ENCODE measurements around the gene SCG5.
"Not testable (repeated sequence)": the region's sequence is repeated elsewhere in the genome, so short reads cannot be mapped to it uniquely, and the experiment has no call there.

Gene SCG5, protein sequence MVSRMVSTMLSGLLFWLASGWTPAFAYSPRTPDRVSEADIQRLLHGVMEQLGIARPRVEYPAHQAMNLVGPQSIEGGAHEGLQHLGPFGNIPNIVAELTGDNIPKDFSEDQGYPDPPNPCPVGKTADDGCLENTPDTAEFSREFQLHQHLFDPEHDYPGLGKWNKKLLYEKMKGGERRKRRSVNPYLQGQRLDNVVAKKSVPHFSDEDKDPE

DNA sequence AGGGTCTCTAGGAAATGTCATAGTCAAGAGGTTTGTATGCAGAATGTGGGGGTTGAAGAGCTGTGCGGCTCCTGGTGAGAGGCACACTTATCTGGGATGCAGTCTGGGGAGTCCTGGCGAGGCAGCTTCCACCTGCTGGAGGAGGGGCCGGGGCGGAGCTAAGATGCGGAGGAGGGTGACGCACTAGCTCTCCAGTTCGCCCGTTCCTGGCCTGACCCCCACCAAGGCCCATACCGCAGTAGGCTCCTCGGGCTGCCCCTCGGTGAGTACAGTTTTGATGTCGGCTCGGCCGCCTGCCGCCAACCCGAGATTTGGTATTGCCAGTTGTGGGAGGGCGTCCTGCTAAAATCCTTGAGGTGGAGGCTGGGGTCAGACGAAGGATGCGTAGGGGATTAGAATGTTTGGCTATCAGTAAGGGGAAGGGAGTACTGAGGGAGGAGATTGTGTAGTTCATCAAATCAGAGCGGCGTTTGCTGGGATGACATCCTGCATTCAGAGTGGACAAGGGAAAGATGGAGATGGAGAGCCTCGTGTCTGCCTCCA, at the start of gene SCG5:
SCG5 (plus strand) TSS at position 194 of the 543 bp plus-strand sequence. CDS start 1,883 bp downstream, outside the sequence.
- FAIRE-seq (no peak), DNase-seq (ENCODE audit: insufficient read length, low spot score) (no peak)

DNA sequence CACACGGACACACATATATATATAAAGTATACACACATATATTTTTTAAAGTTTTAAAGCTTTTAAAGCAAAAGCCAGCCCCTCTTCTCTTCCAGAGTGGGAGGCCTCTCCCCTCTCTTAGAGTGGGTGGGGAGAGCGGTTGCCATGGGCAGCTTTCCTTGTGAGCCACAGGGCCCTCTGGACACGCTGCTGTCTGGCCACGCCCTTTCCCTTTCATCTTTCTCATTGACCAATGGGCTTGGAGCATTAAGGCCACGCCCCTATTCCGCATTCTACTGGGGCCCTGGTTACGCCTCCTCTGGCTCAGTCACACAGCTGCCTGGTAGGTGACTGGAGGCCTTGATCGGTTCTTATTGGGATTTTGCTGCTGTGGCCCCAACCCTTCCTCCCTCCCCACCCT, 48.4 kb upstream of the SCG5 start, which contains the start of gene GOLGA8N:
GOLGA8N (plus strand) TSS at position 306 of the 400 bp plus-strand sequence.
- not testable (repeated sequence) for DNase-seq (ENCODE audit: insufficient read length, low spot score); FAIRE-seq

DNA sequence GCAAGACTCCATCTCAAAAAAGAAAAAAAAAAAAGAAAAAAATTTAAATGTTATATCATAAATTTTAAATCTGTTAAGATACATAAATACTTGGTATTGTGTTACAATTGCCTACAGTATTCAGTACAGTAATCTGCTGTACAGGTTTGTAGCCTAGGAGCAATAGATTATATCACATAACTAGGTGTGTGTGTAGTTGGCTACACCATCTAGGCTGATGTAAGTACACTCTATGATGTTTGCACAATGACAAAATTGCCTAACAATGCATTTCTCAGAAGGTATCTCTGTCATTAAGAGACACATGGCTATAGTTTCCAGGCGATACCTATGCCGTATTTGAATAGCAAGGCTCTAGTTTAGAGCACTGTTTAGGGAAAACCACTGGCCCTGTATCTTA, 32.0 kb upstream of the SCG5 start:
- FAIRE-seq = not testable (repeated sequence)

DNA sequence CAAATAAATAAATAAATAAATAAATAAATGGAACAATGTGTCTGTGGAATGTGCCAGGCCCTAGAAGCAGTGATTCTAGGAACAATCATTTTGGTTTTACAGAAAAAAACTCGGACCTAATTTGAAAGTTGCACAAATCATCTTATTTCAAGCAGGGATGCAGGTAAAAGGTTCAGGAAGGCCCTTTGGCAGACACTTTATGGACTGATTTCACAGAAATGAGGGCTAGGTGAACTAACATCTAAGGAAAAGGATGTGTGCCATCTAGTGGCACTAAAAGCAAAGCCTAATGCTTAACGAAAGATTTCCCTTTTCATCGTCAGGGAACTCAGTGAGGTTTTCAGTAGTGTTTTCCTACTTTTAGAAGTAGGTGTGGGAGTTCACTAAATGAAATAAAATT, 30.8 kb upstream of the SCG5 start:
- peak; percentile 88 for FAIRE-seq
- DNase-seq (ENCODE audit: insufficient read length, low spot score) = not testable (repeated sequence)

More for the DNA sequence above, 32.0 kb upstream of the SCG5 start:
- DNase-seq (ENCODE audit: insufficient read length, low spot score) = not testable (repeated sequence)

DNA sequence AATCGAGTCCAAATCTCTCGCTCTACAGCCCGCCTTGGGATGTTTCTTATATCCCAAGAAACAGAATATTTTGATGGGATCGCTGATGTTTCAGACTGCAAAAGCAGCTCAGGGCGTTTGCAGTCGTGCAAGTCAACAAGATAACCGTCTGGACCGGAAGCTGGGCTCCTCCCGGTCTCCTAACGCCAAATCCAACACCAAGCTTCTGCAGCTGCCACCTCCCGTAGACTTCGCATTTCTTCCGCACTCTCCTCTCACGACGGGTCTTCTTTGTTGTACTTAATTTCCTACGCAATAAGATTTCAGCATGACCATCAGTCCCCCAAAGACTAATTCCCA, 26.8 kb upstream of the SCG5 start:
- not testable (repeated sequence) for DNase-seq (ENCODE audit: insufficient read length, low spot score); FAIRE-seq

DNA sequence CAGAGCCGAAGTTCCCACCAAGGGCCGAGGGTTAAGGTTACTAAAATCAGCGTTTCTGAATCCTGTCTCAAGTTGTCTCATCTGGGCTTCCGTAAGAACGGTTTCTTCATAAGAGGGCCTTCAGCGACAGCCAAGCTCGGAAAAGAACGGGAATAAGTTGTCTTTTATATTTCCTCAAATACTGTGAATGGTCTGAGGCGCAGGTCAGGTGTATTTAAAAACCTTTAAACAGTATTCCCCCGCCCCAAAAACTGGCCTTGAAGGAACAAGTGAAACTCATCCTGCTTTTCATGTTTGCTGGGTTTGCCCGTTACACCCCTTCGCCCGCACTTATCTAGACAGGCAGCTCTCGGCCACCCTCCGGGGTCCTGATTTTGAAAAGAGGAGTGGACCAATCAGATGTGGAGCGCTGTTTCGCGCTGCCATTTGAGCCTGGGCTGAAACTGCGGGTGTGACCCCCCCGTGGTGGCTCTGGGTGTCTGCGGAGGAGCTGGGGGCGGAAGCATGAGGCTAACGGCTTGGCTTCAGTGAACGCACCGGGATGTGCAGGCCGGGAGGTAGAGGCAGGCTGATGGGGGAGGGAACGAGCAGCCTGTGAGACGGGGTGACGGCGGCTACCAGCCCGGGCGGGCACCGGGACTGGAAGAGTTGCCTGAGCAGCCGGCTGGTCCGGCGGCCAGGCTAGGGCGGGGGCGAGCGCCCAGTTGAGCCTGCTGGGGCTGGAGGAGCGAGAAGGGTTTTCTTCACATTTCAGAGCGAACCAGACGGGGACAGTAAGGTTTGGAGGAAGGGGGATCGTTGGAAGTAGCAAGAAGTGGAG, 26.2 kb upstream of the SCG5 start, which contains the start of gene ARHGAP11A:
ARHGAP11A (plus strand) TSS at position 454 of the 820 bp plus-strand sequence. CDS start 708 bp downstream, outside the sequence.
- DNase-seq (ENCODE audit: insufficient read length, low spot score) = peak; percentile 24
- peak; percentile 89 for FAIRE-seq

DNA sequence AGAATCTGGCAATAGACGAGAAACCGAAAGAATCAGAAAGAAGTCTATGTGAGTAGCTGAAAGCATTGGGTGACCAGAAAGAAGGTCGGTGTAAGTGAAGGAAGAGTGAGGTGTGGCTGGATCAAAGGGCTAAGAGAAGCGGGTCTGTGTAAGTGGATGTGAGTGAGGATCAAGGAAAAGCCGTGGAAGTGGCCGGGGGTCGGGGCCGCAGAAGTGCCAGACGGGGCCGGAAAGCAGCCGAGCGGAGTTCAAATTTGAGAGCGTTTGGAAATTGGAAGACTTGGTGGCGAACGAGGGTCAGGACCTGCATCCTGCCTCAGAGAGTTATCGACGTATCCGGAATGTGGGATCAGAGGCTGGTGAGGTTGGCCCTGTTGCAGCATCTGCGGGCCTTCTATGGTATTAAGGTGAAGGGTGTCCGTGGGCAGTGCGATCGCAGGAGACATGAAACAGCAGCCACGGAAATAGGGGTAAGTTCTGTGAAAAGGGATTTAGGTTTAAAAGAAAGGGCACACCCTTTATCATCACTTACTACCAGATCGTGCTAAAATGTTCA, 25.6 kb upstream of the SCG5 start:
- DNase-seq (ENCODE audit: insufficient read length, low spot score) = not testable (repeated sequence)
- FAIRE-seq = peak; percentile 54

DNA sequence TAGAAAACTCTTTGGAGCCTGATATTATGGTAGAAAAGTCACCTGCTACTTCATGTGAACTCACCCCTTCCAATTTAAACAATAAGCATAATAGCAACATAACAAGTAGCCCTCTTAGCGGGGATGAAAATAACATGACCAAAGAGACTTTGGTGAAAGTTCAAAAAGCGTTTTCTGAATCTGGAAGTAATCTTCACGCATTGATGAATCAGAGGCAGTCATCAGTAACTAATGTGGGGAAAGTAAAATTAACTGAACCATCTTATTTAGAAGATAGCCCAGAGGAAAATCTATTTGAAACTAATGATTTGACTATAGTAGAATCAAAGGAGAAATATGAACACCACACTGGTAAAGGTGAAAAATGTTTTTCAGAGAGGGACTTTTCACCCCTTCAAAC, 5.1 kb upstream of the SCG5 start:
- no peak for FAIRE-seq

DNA sequence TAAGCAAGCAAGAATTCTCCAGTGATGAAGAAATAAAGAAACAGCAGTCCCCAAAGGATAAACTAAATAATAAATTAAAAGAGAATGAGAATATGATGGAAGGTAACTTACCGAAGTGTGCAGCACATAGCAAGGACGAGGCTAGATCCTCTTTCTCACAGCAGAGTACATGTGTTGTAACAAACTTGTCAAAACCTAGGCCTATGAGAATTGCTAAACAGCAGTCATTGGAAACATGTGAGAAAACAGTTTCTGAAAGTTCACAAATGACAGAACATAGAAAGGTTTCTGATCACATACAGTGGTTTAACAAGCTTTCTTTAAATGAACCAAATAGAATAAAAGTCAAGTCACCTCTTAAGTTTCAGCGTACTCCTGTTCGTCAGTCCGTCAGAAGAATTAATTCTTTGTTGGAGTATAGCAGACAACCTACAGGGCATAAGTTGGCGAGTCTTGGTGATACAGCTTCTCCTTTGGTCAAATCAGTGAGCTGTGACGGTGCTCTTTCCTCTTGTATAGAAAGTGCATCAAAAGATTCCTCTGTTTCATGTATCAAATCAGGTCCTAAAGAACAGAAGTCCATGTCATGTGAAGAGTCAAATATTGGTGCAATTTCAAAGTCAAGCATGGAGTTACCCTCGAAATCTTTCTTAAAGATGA, 4.5 kb upstream of the SCG5 start:
- FAIRE-seq (peak; percentile 72), DNase-seq (ENCODE audit: insufficient read length, low spot score) (no peak)

More for the DNA sequence above, 5.1 kb upstream of the SCG5 start:
- no peak for DNase-seq (ENCODE audit: insufficient read length, low spot score)

DNA sequence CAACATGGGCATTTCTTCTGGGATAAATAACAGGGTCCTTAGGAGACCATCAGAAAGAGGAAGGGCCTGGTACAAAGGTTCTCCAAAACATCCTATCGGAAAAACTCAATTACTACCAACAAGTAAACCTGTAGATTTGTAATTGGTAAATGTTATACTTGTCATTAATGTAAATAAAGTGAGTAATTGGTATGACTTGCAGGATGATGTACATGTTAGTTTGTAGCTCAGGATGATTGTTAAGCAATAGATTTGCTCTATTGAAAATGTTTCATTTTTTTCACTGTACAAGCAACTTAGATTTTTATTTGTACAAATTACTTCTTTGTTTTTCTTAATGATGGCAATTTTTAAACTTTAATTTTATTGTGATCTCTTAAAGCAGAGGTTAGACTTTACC, 3.8 kb upstream of the SCG5 start:
- peak; percentile 4 for FAIRE-seq

DNA sequence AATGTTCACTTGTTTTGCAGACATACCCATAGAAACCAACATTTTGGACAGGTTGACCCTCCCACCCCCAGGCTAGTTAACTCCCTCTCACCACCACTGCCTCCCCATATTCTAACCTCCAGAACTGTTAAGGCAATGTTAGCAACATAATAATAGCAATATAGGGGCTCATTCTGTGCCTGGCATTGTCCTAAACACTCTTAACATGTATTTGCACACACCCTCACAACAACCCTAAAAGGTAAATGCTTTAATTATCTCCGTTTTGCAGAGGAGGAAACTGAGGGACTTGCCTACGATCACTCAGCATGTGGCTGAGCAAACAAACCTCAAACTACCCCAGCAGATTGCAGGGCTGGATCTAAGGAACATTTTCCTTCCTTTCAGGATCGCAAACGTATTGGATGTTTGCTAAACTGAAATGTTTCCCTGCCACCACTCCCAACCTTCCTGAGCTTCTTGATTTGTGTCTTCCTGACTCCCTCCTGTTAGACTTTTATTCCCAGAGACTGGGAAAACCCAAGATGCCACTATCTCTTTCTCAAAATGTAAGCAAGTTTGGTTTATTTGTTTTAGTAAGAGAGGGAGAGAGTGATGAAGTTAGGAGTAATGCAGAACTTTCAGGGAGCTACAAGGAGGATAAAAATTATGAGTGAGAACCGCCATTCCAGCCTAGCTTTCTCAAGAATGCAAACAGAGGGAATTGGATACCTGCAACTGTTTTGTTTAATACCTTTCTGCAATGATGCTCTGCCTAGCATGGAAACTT, 1.3 kb downstream of the SCG5 start:
- FAIRE-seq = no peak

More for the DNA sequence above, 3.8 kb upstream of the SCG5 start:
- no peak for DNase-seq (ENCODE audit: insufficient read length, low spot score)

DNA sequence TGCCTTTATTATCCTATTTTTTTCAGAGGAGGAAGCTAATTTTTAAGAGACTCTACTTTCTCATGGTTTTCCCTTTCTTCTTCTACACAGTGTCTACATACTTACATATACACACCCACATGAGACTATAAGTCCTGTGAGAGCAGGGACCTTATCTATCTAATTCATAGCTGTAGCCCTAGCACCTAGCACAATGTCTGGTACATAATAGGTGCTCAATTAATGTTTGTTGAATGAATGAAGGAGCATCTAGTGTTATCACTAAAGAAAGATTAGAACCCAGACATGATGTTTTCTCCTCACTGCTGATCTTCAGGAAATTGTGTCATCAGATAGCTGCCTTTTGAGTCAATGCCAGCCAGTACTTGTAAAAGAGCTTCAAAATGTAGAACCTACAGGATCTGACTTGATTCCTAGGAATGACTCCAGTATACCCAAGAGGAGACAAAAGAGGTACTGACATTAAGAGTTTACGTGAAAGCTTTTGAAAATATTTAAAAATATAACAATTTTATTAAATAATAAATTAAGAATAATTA, 2.5 kb downstream of the SCG5 start:
- FAIRE-seq (no peak), DNase-seq (ENCODE audit: insufficient read length, low spot score) (no peak)

More for the DNA sequence above, 1.3 kb downstream of the SCG5 start:
- DNase-seq (ENCODE audit: insufficient read length, low spot score) = no peak

DNA sequence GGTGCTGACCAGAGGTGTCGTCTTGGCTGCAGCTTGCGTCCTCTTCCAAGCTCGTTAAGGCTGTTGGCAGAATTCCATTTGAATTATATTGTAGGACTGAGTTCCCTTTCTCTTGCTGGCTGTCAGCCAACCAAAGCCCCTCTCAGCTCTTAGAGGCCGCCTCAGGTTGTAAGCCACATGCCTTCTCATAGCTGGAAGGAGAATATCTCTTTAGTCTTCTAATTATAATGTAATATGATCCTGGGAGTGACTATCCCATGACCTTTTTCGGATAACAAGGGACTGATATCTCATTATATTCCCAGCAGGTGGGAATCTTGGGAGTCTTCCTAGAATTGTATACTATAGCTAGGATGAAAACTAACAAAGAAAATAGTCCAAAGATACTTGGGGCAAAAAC, 4.8 kb downstream of the SCG5 start:
- FAIRE-seq (no peak), DNase-seq (ENCODE audit: insufficient read length, low spot score) (no peak)

DNA sequence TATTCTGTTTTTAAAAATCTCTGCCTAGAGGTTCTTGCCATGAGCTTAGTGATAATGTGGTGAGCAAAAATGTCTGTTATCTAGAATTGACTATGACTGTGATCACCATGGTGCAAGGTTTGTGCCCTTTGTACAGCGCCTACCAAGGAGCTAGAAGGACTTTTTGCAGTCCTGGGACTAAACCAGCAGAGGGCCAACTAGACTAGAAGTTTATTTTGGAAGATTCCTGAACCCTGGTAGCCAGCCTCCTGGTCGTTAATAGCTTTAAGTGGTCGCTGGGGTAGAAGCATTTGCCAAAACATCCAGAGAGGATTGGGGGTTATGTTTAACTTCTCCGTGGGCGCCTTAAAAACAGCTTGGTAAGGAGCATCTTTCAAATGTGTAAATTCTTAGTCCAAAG, 7.8 kb downstream of the SCG5 start:
- DNase-seq (ENCODE audit: insufficient read length, low spot score) (no peak), FAIRE-seq (no peak)

DNA sequence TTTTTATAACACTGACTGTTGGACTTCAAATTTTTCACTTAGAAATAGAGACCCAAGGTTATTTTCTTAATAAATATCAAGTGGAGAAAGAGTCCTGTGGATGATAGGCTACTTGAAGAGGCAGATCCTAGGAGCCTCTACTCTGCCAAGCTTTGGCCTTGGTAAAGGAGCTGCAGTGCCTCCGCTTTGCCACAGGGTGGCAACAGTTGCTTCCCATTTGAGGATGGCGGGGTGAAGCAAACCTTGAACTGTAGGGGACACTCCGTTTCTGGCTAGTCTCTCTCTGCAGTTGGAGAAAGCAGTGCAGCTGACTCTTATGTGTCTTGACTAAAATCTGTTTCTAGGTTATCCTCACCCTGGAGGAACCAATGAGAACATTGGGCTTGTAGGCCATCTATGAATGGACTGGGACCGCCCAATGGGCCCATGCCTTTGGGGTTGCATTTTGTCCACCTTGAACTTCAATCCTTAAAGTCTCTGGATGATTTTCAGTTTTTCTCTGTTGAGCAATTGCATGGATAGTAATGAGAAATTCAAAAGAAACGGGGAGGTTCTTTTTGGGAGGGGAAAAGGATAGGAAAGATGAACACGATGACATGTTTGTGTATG, 9.8 kb downstream of the SCG5 start:
- FAIRE-seq (peak; percentile 40), DNase-seq (ENCODE audit: insufficient read length, low spot score) (peak; percentile 53)

DNA sequence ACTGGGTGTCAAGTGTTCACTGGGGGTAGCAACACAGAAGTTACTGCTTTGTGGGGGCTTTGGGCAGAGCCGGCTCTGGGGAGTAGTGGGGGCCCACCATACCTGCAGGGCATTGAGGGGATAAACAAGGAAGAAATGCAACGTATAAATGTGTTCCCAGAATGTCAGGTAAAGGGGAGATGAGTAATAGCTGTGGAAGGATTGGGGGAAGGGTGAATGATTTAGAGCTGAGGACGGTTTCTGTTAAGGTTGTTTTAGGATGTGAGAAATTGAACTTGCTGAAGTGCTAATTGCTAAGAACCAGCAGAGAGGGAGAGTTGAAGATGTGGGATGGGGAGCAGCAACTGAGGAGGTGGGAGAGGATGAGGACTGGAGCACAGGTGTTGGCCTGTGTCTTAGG, 10.7 kb downstream of the SCG5 start:
- no peak for DNase-seq (ENCODE audit: insufficient read length, low spot score)
- FAIRE-seq = no peak

DNA sequence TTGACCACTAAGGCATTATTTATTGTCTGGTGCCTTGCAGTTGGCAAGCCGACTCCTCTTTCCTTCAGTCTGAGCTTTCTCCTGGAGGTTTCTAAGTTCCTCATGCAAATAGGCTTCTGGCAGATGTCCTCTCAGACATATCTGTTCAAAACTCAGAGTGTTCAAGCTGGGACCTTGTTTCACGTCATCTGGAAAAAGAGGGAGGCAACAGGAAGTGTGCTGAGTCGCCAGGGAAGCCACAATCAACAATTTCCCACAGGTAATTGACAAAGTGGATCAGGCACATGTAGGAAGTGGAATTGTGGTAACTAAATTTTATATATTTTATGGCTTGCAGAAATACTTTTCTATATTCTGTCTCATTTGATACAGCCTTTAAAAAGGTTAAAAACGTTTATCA, 14.6 kb downstream of the SCG5 start:
- no peak for DNase-seq (ENCODE audit: insufficient read length, low spot score)
- no peak for FAIRE-seq

DNA sequence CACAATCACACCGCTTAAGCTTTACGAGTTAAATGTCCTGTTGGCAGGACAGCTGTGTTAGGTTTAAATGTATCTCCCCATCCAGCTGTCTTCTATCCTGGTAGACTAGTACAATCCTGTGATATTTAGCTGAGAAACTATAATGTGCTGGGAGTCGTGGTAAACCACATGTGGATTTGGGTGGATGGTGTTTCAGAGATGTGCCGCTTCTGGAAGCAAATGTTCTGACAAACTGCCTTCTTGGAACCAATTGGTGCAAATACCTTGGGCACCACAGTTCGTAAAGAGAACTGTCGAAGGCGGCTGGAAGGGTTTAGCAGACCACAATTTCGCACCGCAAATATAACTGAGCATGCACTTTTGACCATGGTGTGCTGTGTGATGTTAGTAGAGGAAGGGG, 15.0 kb downstream of the SCG5 start:
- no peak for FAIRE-seq
- no peak for DNase-seq (ENCODE audit: insufficient read length, low spot score)

DNA sequence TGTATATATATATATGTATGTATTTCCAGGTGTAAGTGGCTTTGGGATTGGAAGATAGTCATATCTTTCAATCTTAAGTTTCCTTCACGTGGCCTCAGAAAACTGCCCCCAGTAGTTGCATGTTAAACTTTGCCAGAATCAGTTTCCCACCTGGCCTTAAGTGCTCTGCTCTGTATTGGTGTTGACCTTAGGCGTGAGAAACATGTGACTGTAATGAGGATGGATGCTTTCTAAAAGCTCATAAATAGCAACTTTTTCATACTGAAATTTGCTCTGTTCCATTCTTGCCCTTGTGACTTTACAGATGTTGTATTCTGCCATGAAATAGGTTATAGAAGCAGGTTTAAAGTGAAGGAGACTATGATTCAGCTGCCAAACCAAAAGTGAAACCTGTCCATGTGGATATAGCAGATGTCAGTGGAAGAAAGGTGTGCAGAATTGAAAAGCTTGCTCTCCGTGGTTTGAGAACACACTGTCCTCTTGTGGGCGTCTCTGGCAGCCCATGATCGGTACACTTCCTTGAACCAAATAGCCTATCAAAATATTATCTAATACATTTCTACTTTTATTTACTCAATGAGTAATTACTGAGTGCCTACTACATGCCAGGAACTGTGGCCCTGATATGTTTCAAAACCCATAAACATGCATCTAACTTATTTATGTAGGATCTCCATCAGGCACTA, 15.8 kb downstream of the SCG5 start:
- FAIRE-seq = no peak
- peak; percentile 16 for DNase-seq (ENCODE audit: insufficient read length, low spot score)

All from GM19239 (cell line).